HUES48 (cell line): ENCODE data around the gene YPEL2.

Experiments used
- H3K27ac ChIP-seq: one replicate; pipeline ENCODE4 v1.7.0; 2013; ENCODE audit warnings: low read depth, low read length, inconsistent platforms
- H3K27me3 ChIP-seq: 2 replicates; pipeline ENCODE4 v1.6.1; 2013; ENCODE audit warnings: mild to moderate bottlenecking, low read length; ENCODE audit not compliant: control insufficient read depth, insufficient read depth
- H3K36me3 ChIP-seq: 2 replicates; pipeline ENCODE4 v1.6.1; 2013; ENCODE audit warnings: low read length; ENCODE audit not compliant: control insufficient read depth, insufficient read depth
- H3K4me1 ChIP-seq: 2 replicates; pipeline ENCODE4 v1.6.1; 2013; ENCODE audit warnings: mild to moderate bottlenecking, low read length; ENCODE audit not compliant: control insufficient read depth, insufficient read depth
- H3K4me3 ChIP-seq: 2 replicates; pipeline ENCODE4 v1.5.1; 2013; ENCODE audit warnings: mild to moderate bottlenecking, low read depth, low read length
- H3K9ac ChIP-seq: 2 replicates; pipeline ENCODE4 v1.6.1; 2013; ENCODE audit warnings: mild to moderate bottlenecking, low read depth, low read length, moderate library complexity
- H3K9me3 ChIP-seq: 2 replicates; pipeline ENCODE4 v1.6.1; 2013; ENCODE audit warnings: low read length; ENCODE audit not compliant: control insufficient read depth, insufficient read depth

Gene YPEL2

GRCh38 chr17:59437791-59438281 is 106.4 kb downstream of the YPEL2 start:
- H3K9ac ChIP-seq: no peak overlapping the region
- H3K27ac ChIP-seq: no peak overlapping the region
- no peaks in the 10 kb centered on the region for H3K4me1 ChIP-seq
- H3K36me3 ChIP-seq: no peaks in the 10 kb centered on the region
- H3K27me3 ChIP-seq: no peaks in the 10 kb centered on the region
- no peak overlapping the region for H3K4me3 ChIP-seq
- H3K9me3 ChIP-seq: no peaks in the 10 kb centered on the region

GRCh38 chr17:59439262-59439661 is 107.8 kb downstream of the YPEL2 start:
- H3K9ac ChIP-seq: no peak overlapping the region
- no peaks in the 10 kb centered on the region for H3K9me3 ChIP-seq
- no peak overlapping the region for H3K27ac ChIP-seq
- no peaks in the 10 kb centered on the region for H3K4me1 ChIP-seq
- H3K4me3 ChIP-seq: no peak overlapping the region
- H3K27me3 ChIP-seq: no peaks in the 10 kb centered on the region
- no peaks in the 10 kb centered on the region for H3K36me3 ChIP-seq

GRCh38 chr17:59439741-59440211 is 108.3 kb downstream of the YPEL2 start:
- no peaks in the 10 kb centered on the region for H3K9me3 ChIP-seq
- no peaks in the 10 kb centered on the region for H3K27me3 ChIP-seq
- H3K9ac ChIP-seq: no peak overlapping the region
- no peak overlapping the region for H3K27ac ChIP-seq
- H3K36me3 ChIP-seq: no peaks in the 10 kb centered on the region
- H3K4me1 ChIP-seq: no peaks in the 10 kb centered on the region
- no peak overlapping the region for H3K4me3 ChIP-seq

- Histone ChIP-seq H3K27ac (peak overlapping the region; percentile 63), H3K9me3 (no peaks in the 10 kb centered on the region), H3K36me3 (no peaks in the 10 kb centered on the region), H3K4me1 (no peaks in the 10 kb centered on the region), H3K4me3 (no peak overlapping the region), H3K27me3 (no peaks in the 10 kb centered on the region), H3K9ac (no peak overlapping the region)
Observed at GRCh38 chr17:59440757-59441463, 109.5 kb downstream of the YPEL2 start.

GRCh38 chr17:59441464-59442096 is 110.1 kb downstream of the YPEL2 start:
- no peaks in the 10 kb centered on the region for H3K36me3 ChIP-seq
- no peaks in the 10 kb centered on the region for H3K9me3 ChIP-seq
- peak overlapping the region; percentile 63 for H3K27ac ChIP-seq
- no peaks in the 10 kb centered on the region for H3K27me3 ChIP-seq
- H3K4me1 ChIP-seq: no peaks in the 10 kb centered on the region
- no peak overlapping the region for H3K4me3 ChIP-seq
- no peak overlapping the region for H3K9ac ChIP-seq

GRCh38 chr17:59443106-59443505 is 111.7 kb downstream of the YPEL2 start:
- H3K27ac ChIP-seq: no peak overlapping the region
- H3K9ac ChIP-seq: no peak overlapping the region
- H3K9me3 ChIP-seq: no peaks in the 10 kb centered on the region
- H3K36me3 ChIP-seq: no peaks in the 10 kb centered on the region
- H3K27me3 ChIP-seq: no peaks in the 10 kb centered on the region
- H3K4me1 ChIP-seq: no peaks in the 10 kb centered on the region
- H3K4me3 ChIP-seq: no peak overlapping the region
